NCI-H446 treated with DMSO at 0.1 percent for 48 hours (cell line): ENCODE measurements around the gene THAP7.

Experiments used
- DNase-seq: peaks from one replicate; lab custom pipeline; 2025; lab: John Stamatoyannopoulos, UW

The THAP7 gene

GRCh38 chr22:20964090-20964798, 37.7 kb downstream of the THAP7 start:
- DNase-seq: no peak

DNA sequence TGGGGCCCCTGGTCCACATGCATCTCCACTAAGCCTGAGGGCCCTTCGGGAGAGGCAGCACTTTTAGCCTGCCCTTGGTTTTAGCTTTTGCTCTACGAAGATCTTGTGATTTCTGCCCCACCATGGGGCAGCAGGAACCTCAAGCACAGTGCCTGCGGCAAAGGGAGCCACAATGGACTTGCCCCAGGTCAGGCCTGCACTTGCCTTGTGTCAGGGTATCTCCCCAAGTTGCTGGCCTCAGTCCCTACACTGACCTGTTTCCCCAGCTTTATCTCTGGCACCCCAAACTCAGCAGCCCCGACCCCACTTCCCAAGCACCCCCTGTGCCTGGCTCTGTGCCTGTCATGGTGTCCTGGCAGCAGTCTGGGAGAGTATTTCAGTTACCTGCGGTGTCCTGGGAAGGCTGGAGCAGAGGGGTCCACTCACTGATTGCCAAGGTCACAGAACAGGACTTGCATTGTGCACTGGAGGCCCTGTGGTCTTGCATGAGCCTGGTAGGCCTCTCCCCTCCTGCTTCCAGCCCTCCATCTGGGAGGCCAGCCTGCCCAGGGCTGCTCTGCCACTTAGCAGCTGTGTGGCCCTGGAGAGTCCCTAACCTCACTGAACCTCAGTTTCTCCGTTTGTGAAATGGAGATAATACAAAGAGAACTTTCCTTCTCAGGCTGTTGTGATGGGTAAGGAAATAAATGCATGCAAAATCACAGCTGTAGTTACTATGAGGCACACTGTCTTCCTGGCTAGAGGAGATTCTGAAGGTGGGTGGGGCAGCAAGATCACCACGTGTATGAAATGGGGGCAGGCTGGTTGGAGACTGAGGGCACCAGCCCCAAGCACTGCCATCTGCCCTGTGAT, 38.5 kb downstream of the THAP7 start:
- no peak for DNase-seq

DNA sequence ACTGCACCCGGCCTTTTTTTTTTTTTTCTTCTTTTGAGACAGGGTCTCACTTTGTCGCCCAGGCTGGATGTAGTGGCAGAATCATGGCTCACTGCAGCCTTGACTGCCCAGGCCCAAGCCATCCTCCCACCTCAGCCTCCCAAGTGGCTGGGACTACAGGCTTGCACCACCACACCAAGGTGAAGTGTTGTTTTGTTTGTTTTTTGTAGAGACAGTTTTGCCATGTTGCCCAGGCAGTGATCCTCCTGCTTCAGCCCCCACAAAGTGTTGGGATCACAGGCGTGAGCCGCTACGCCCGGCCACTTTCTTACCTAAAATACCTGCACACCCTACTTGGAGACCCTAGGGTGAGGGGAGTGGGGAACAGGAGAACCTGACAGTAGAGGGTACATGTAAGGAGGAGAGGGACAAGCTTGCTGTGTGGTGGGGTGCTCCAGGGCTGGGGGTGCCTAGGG, 39.4 kb downstream of the THAP7 start:
- DNase-seq: no peak

- no peak for DNase-seq
Measured at GRCh38 chr22:20960609-20961008, 41.3 kb downstream of the THAP7 start.

GRCh38 chr22:20959578-20960461, 42.1 kb downstream of the THAP7 start:
- no peak for DNase-seq

GRCh38 chr22:20957683-20958431, 44.1 kb downstream of the THAP7 start:
- DNase-seq: no peak

GRCh38 chr22:20957102-20957682, 44.7 kb downstream of the THAP7 start:
- DNase-seq: no peak

- no peak for DNase-seq
Measured at GRCh38 chr22:20956258-20957101, 45.4 kb downstream of the THAP7 start.

- DNase-seq: no peak
Measured at GRCh38 chr22:20955548-20955947, 46.4 kb downstream of the THAP7 start.

- no peak for DNase-seq
Measured at GRCh38 chr22:20953668-20954500, 48.0 kb downstream of the THAP7 start.

GRCh38 chr22:20953342-20953608, 48.6 kb downstream of the THAP7 start:
- no peak for DNase-seq

DNA sequence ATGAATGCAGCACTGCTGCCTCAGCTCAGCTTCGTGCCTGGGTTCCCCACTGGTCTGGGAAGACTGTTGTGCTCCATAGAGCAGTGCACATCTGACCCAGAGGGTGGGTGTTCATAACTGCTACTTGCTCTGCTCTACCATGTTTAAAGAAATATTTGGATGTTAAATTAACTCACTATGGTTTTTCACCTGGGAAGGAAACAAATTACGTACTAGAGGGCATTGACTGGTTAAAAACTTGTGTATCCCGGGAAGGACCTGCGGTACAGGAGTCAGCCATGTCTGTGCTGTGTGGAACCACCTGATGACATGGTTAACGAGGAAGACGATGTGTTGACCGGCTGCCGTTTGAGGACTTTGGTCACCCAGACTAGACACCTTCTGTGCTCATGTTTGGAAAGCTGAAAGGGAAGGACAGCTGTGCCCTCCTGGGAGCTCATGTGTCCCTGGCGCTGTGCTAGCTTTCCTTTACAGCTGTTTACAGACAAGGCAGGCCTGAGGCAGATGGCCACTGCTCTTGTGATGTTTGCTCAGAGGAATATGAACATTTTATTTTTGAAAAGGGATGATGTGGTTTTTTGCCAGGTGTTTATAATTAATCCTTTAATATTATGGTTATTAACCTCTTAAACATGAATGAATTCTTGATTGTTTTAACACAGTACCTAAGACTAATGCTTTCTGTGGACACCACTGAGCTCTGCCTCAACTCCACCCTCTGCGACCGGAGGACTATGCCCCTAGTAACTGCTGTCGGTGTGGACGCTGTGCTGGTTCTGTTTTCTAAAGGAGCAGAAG, 49.2 kb downstream of the THAP7 start:
- DNase-seq: no peak

DNA sequence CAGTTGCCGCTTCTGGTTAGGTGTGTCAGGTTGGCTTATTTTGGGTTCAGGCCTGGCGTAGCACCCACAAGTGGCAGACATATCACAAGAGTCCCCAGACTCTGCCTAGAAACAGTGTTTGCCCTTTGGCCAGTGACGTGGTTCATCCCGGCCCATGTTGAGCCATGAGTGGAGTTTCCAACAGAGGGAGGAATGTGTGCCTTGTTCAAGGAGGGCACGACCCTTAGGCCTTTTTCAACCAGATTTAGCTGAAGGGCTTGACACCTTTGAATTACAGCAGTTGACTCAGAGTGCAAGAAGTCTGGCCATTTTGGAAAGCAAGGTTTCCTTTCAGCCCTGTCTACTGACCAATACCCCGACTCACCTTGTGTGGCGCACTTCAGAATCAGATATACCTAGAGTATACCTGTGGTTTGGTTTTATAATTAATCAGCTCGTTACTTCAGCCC, 50.0 kb downstream of the THAP7 start:
- no peak for DNase-seq

DNA sequence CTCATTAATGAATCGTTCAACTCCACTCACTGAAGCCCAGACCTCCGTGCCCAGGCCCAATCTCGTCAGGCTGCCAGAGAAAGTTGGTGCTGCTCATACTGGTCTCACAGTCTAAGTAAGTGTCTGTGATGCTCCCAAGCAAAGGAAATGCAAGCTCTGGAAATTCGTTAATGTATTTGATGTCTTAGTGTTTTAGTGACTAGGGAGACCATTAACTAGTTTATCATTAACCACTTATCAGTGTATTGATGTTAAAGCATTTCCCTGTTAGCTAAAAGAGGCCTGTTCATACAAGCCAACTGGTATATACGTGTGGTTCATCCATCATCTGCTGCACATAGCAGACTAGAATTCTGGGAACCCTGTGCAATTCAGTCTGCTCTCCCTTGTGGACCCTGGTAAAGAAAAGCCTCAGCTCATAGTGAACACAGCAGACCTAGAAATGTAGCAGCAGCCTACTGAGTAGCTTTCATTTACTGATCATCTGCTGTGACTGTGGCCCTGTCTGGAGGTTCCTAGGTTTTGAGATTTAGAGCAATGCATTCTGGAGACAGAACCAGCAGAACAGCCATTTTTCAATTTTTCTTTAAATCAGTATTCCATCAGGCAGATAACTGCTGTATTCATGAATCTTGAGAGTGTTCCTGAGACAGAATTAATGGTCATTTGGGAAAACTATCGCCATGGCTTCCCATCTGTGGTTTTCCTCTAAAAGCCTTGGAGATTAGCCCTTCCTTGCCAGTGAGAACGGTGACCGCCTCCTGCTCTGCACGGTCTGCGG, 50.6 kb downstream of the THAP7 start:
- no peak for DNase-seq

- no peak for DNase-seq
Measured at GRCh38 chr22:20949698-20950183, 52.2 kb downstream of the THAP7 start.
